CD14-positive monocyte (primary cell): Measurements from ENCODE around the gene PDE6B. TPM values are rescaled to one million over a fixed set of nuclear protein-coding genes. Genes with fewer than 3 reads are reported as not detected.

Experiments used
- DNase-seq, 3 donors: peaks; one replicate each; pipeline ENCODE4 v3.0.0-alpha.2; 2011 to 2022
- H2AFZ ChIP-seq: 2 replicates; pipeline ENCODE4 v1.6.0; 2012; ENCODE audit warnings: mild to moderate bottlenecking, low read depth, low read length, inconsistent platforms; ENCODE audit not compliant: insufficient read depth, poor library complexity, severe bottlenecking
- H3K27ac ChIP-seq, 2 donors: 1 replicate in 1 of 2; 2 replicates in 1 of 2; pipeline ENCODE4 v1.5.1; 2012 to 2013; ENCODE audit warnings: low read length in 2 of 2, control low read depth in 1 of 2, inconsistent platforms in 1 of 2, low read depth in 1 of 2, mild to moderate bottlenecking in 1 of 2
- H3K27me3 ChIP-seq, 2 donors: one replicate each; pipeline versions ENCODE4 v1.6.0 to v1.6.1; 2011 to 2013; ENCODE audit warnings: low read length in 2 of 2; ENCODE audit not compliant: control insufficient read depth in 2 of 2, insufficient read depth in 2 of 2
- H3K36me3 ChIP-seq, 2 donors: replicated peaks in 1 of 2; 1 replicate in 1 of 2; 2 replicates in 1 of 2; pipeline versions ENCODE4 v1.5.1 to v1.6.1; 2012 to 2013; ENCODE audit warnings: low read length in 2 of 2, control low read depth in 1 of 2, inconsistent platforms in 1 of 2, mild to moderate bottlenecking in 1 of 2; ENCODE audit not compliant: insufficient read depth in 2 of 2, control insufficient read depth in 1 of 2
- H3K4me1 ChIP-seq, 2 donors: 1 replicate in 1 of 2; 2 replicates in 1 of 2; pipeline versions ENCODE4 v1.5.1 to v1.6.1; 2012 to 2013; ENCODE audit warnings: low read length in 2 of 2, control low read depth in 1 of 2, inconsistent platforms in 1 of 2, mild to moderate bottlenecking in 1 of 2, moderate library complexity in 1 of 2; ENCODE audit not compliant: insufficient read depth in 2 of 2, control insufficient read depth in 1 of 2
- H3K4me2 ChIP-seq: replicated peaks from 2 replicates; pipeline ENCODE3; 2012; ENCODE audit warnings: low read length, moderate library complexity, mild to moderate bottlenecking; ENCODE audit not compliant: poor library complexity, severe bottlenecking; ENCODE audit errors: extremely low read depth
- H3K4me3 ChIP-seq, 3 experiments: fragments of 200-600 bp in 1 of 3; sonication (generic) in 1 of 3; replicated peaks in 1 of 3; 1 replicate in 2 of 3; 2 replicates in 1 of 3; pipeline ENCODE4 v1.5.1; 2011 to 2013; ENCODE audit warnings: low read length in 3 of 3, mild to moderate bottlenecking in 3 of 3, control low read depth in 2 of 3, low read depth in 2 of 3, inconsistent platforms in 1 of 3, moderate library complexity in 1 of 3
- H3K79me2 ChIP-seq: 2 replicates; pipeline ENCODE4 v1.6.0; 2012; ENCODE audit warnings: mild to moderate bottlenecking, control low read depth, inconsistent platforms, low read length, moderate library complexity; ENCODE audit not compliant: insufficient read depth
- H3K9ac ChIP-seq: 2 replicates; pipeline ENCODE4 v1.6.0; 2017; ENCODE audit warnings: low read length, mild to moderate bottlenecking; ENCODE audit not compliant: insufficient read depth, poor library complexity, severe bottlenecking
- H3K9me3 ChIP-seq, 2 donors: replicated peaks in 1 of 2; 1 replicate in 1 of 2; 2 replicates in 1 of 2; pipeline versions ENCODE4 v1.5.1 to v1.6.1; 2012 to 2013; ENCODE audit warnings: low read length in 2 of 2, control low read depth in 1 of 2; ENCODE audit not compliant: control insufficient read depth in 1 of 2, insufficient read depth in 1 of 2
- H4K20me1 ChIP-seq: 2 replicates; pipeline ENCODE4 v1.6.0; 2012; ENCODE audit warnings: mild to moderate bottlenecking, low read length, control low read depth, moderate library complexity; ENCODE audit not compliant: insufficient read depth
- H3K27ac Mint-ChIP-seq, 7 donors: one replicate each; pipeline ENCODE4 v1.8.0; 2020; ENCODE audit warnings: mild to moderate bottlenecking in 7 of 7, mixed read lengths in 7 of 7, moderate library complexity in 6 of 7, inconsistent platforms in 2 of 7
- H3K27me3 Mint-ChIP-seq, 3 donors: one replicate each; pipeline ENCODE4 v1.8.0; 2021 to 2022; ENCODE audit warnings: low read depth in 3 of 3, mild to moderate bottlenecking in 3 of 3, mixed read lengths in 3 of 3, moderate library complexity in 3 of 3, inconsistent platforms in 1 of 3
- H3K36me3 Mint-ChIP-seq, 2 donors: one replicate each; pipeline ENCODE4 v1.8.0; 2020; ENCODE audit warnings: mixed read lengths in 2 of 2, inconsistent platforms in 1 of 2, mild to moderate bottlenecking in 1 of 2
- H3K4me1 Mint-ChIP-seq: one replicate; pipeline ENCODE4 v1.8.0; 2020; ENCODE audit warnings: mild to moderate bottlenecking, mixed read lengths
- H3K4me3 Mint-ChIP-seq, 2 donors: one replicate each; pipeline ENCODE4 v1.8.0; 2020; ENCODE audit warnings: mild to moderate bottlenecking in 2 of 2, mixed read lengths in 2 of 2, moderate library complexity in 1 of 2
- H3K9me3 Mint-ChIP-seq, 7 donors: one replicate each; pipeline ENCODE4 v1.8.0; 2020 to 2022; ENCODE audit warnings: mixed read lengths in 7 of 7, mild to moderate bottlenecking in 6 of 7, moderate library complexity in 6 of 7, inconsistent platforms in 2 of 7
- CTCF ChIP-seq: fragments of 200-600 bp; IDR thresholded peaks from one replicate; pipeline ENCODE4 v1.8.0; 2022; ENCODE audit warnings: antibody characterized with exemption, mild to moderate bottlenecking
- WGBS: methylation state at CpG from one replicate; pipeline ENCODE4 v1.1.5; 2013; ENCODE audit warnings: missing lambda C conversion rate; ENCODE audit not compliant: insufficient coverage; 5-methylcytosine and 5-hydroxymethylcytosine counted together
- intact Hi-C, 2 donors: fragments of 100-400 bp; cut with micrococcal nuclease; formaldehyde crosslinking; loops; one replicate each; pipeline versions ENCODE4 v1.15.0 to v1.15.1; 2023
- polyA plus RNA-seq, 3 donors: library from polyadenylated mRNA; depleted of rRNA in 1 of 3; unstranded in 2 of 3; stranded (reverse) in 1 of 3; fragments of 300-500 nt in 2 of 3; fragments of >200 nt in 1 of 3; fragmentation: Illumina TruSeq in 2 of 3; gene quantifications; 1 replicate in 2 of 3; 2 replicates in 1 of 3; pipeline ENCODE4 v1.2.3, GENCODE V29; 2012 to 2021

The PDE6B gene
- polyA plus RNA-seq, 3 donors, result 3.7 to 6.3 (median 4.6) TPM

DNA sequence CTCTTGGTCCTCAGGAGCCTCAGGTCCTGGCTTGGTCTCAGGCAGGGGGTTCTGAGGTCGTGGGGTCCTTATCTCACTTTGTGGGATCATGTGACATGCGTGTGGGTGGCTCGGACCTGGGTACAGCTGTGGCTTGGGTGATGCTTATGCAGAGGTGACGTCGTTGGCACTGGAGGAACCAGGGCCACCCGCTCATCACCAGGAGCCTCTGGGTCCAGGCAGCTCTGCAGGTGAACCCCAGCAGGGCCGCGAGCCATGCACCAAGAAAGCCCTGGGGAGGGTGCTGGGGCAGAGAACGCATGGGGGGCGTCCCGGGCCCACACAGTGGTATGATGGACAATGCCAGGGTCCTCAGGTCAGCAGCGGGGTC lies 40.0 kb downstream of the PDE6B start:
- H3K36me3 Mint-ChIP-seq, result peaks cover 0 to under 1% of the 10 kb centered on the region in 2 donors
- DNase-seq, result no peak
- intact Hi-C loops, result no loop called here
- H2AFZ ChIP-seq, result no peak overlapping the region
- H3K9me3 ChIP-seq, result no peaks in the 10 kb centered on the region
- peaks cover 11 to 15% of the 10 kb centered on the region in 2 donors for H3K4me1 ChIP-seq
- WGBS, result 96% methylated on average over 12 of the region's 12 CpGs
- no peaks in the 10 kb centered on the region for H3K27me3 ChIP-seq
- H4K20me1 ChIP-seq, result no peaks in the 10 kb centered on the region
- peak overlapping the region in 1 of 7 donors; percentile 17 for H3K27ac Mint-ChIP-seq
- peaks cover 3 to 8% (median 4%) of the 10 kb centered on the region in 3 donors for H3K27me3 Mint-ChIP-seq
- TF ChIP-seq CTCF, result no peak
- no peak overlapping the region for H3K27ac ChIP-seq
- no peak overlapping the region for H3K4me2 ChIP-seq
- H3K4me3 Mint-ChIP-seq, result no peak overlapping the region
- H3K79me2 ChIP-seq, result no peaks in the 10 kb centered on the region
- H3K4me1 Mint-ChIP-seq, result peaks cover 10% of the 10 kb centered on the region
- H3K9me3 Mint-ChIP-seq, result peaks cover 0 to 8% (median 2%) of the 10 kb centered on the region in 7 donors
- no peak overlapping the region for H3K9ac ChIP-seq
- H3K36me3 ChIP-seq, result no peaks in the 10 kb centered on the region
- H3K4me3 ChIP-seq, result no peak overlapping the region

DNA sequence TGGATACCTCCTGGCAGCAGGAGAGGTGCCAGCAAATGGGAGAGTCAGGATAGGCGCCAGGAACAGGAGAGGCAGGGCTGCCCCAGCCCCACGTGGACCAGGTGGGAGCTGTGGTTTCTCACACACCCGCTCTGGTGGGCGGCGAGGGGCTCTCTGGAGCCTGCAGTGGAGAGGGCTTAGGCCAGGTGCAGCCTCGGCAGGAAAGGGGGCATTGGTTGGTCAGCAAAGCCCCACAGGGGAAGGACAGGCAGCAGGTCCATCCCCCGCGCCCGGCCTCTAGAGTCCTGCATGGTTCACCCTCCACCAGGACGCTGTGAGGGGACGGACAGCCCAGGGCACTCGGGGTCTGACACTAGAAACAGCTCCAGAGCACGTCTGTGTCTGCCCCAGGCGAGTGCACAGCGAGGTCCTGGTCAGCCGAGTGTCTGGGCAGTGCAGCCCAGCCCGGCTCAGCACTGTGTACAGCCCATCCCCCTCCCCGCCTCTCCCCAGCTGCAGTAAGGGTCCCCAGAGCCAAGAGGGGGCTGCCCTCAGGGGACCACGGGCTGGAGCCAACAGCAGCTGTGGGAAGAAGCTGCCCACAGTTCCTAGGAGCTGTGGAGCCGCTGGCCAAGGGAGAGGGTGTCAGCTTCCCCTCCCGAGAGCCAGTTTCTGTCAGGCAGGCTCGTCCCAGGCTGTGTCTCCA lies 40.5 kb downstream of the PDE6B start:
- TF ChIP-seq CTCF, result no peak
- Histone ChIP-seq H3K9ac (no peak overlapping the region), H3K36me3 (peaks cover 0 to 3% of the 10 kb centered on the region in 2 donors), H3K4me1 (peaks cover 11 to 15% of the 10 kb centered on the region in 2 donors), H4K20me1 (no peaks in the 10 kb centered on the region), H3K9me3 (no peaks in the 10 kb centered on the region), H3K4me3 (no peak overlapping the region), H3K4me2 (no peak overlapping the region), H3K27me3 (no peaks in the 10 kb centered on the region), H3K27ac (no peak overlapping the region), H3K79me2 (no peaks in the 10 kb centered on the region), H2AFZ (no peak overlapping the region)
- intact Hi-C loops, result no loop called here
- H3K36me3 Mint-ChIP-seq, result peaks cover 5 to 6% of the 10 kb centered on the region in 2 donors
- no peak overlapping the region for H3K4me3 Mint-ChIP-seq
- peaks cover 10% of the 10 kb centered on the region for H3K4me1 Mint-ChIP-seq
- H3K9me3 Mint-ChIP-seq, result peaks cover 0 to 8% (median 2%) of the 10 kb centered on the region in 7 donors
- H3K27me3 Mint-ChIP-seq, result peaks cover 3 to 8% (median 3%) of the 10 kb centered on the region in 3 donors
- 92% methylated on average over 18 of the region's 22 CpGs for WGBS
- no peak for DNase-seq
- H3K27ac Mint-ChIP-seq, result peak overlapping the region in 1 of 7 donors; percentile 17
